ENCODE measurements around the gene NOC2L.

DNA sequence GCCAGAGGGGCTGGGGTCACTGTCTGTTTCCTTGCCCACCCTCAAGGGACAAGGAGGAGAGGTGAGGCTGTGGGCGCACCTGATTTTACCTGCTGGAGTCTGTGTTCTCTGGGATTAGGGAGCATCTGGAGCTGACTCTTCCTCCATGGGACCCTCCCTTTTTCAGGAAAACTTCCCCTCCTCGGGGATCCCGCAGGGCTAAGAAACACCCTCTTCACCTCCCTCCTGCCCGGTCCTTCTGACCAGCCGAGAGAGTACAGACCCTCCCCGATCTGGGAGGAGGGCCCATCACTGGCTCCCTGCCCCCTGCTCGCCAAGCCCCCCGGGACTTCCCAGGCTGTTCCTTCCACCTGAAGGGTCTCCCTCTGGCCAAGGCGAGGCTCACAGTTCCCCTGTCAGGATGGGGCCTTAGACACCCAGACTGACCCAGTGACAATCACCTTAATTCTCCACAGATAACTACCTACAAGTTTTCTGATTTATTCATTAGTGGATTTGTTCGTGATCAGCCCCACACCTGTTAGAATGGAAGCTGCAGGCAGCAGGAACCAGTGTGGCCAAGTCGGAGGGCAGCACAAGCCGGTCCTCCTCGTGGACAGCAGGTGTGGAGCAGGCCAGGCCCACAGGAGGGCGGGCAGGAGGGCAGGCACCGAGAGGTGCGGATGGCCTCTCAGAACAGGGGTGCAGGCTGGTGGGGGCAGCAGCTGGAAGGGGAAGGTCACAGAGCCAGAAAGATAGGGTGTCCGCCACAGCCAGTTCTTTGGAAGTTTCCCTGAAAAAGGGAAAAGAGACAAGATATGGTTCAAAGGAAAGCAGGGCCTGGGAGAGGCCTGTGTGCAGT, 51.2 kb downstream of the NOC2L start:
- TF ChIP-seq, protein P1, sequence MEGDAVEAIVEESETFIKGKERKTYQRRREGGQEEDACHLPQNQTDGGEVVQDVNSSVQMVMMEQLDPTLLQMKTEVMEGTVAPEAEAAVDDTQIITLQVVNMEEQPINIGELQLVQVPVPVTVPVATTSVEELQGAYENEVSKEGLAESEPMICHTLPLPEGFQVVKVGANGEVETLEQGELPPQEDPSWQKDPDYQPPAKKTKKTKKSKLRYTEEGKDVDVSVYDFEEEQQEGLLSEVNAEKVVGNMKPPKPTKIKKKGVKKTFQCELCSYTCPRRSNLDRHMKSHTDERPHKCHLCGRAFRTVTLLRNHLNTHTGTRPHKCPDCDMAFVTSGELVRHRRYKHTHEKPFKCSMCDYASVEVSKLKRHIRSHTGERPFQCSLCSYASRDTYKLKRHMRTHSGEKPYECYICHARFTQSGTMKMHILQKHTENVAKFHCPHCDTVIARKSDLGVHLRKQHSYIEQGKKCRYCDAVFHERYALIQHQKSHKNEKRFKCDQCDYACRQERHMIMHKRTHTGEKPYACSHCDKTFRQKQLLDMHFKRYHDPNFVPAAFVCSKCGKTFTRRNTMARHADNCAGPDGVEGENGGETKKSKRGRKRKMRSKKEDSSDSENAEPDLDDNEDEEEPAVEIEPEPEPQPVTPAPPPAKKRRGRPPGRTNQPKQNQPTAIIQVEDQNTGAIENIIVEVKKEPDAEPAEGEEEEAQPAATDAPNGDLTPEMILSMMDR (IDR thresholded peaks at IDR 0.05) = no peak
- TF ChIP-seq POLR2AphosphoS5 (IDR thresholded peaks at IDR 0.05; ENCODE audit: insufficient read depth in 1 of 2, low read depth in 1 of 2) (no peak), POLR2A (IDR thresholded peaks at IDR 0.05) (no peak)

Data from vagina (tissue), 2 donors.